GM18909 (cell line): ENCODE measurements around the gene SPATA13.

Experiments used
- ATAC-seq: cut with Tn5 transposase; IDR thresholded peaks from one replicate; pipeline ENCODE4 v1.9.1; 2021; ENCODE audit warnings: mild to moderate bottlenecking; ENCODE audit not compliant: unreplicated experiment, poor library complexity

The SPATA13 gene

GRCh38 chr13:24162604-24163003, 2.1 kb downstream of the SPATA13 start:
- no peak for ATAC-seq

GRCh38 chr13:24165746-24166145, 5.2 kb downstream of the SPATA13 start:
- ATAC-seq: no peak

- no peak for ATAC-seq
These were observed 6.0 kb downstream of the SPATA13 start for GRCh38 chr13:24166561-24166960.

GRCh38 chr13:24167666-24168391, 7.3 kb downstream of the SPATA13 start:
- no peak for ATAC-seq

- no peak for ATAC-seq
These were observed 7.9 kb downstream of the SPATA13 start for GRCh38 chr13:24168392-24168750.

- no peak for ATAC-seq
These were observed 8.5 kb downstream of the SPATA13 start for GRCh38 chr13:24168979-24169378.

GRCh38 chr13:24172071-24172470, 11.6 kb downstream of the SPATA13 start:
- no peak for ATAC-seq

- ATAC-seq: no peak
These were observed 13.3 kb downstream of the SPATA13 start for GRCh38 chr13:24173795-24174194.

- no peak for ATAC-seq
These were observed 15.3 kb downstream of the SPATA13 start for GRCh38 chr13:24175847-24176246.

- ATAC-seq: no peak
These were observed 16.0 kb downstream of the SPATA13 start for GRCh38 chr13:24176351-24177101.

- no peak for ATAC-seq
These were observed 18.4 kb downstream of the SPATA13 start for GRCh38 chr13:24178847-24179485.

GRCh38 chr13:24179486-24179850, 18.9 kb downstream of the SPATA13 start:
- no peak for ATAC-seq

- no peak for ATAC-seq
These were observed 20.3 kb downstream of the SPATA13 start for GRCh38 chr13:24180750-24181377.

- ATAC-seq: no peak
These were observed 21.6 kb downstream of the SPATA13 start for GRCh38 chr13:24181991-24182702.

- ATAC-seq: no peak
These were observed 22.2 kb downstream of the SPATA13 start for GRCh38 chr13:24182703-24183081.

- ATAC-seq: no peak
These were observed 23.2 kb downstream of the SPATA13 start for GRCh38 chr13:24183741-24184182.

GRCh38 chr13:24184265-24184841, 23.8 kb downstream of the SPATA13 start:
- ATAC-seq: no peak

- ATAC-seq: no peak
These were observed 24.4 kb downstream of the SPATA13 start for GRCh38 chr13:24184882-24185281.

GRCh38 chr13:24185591-24186232, 25.2 kb downstream of the SPATA13 start:
- ATAC-seq: no peak

GRCh38 chr13:24187185-24187584, 26.7 kb downstream of the SPATA13 start:
- no peak for ATAC-seq
